ENCODE measurements around the gene BID.

BID gene

DNA sequence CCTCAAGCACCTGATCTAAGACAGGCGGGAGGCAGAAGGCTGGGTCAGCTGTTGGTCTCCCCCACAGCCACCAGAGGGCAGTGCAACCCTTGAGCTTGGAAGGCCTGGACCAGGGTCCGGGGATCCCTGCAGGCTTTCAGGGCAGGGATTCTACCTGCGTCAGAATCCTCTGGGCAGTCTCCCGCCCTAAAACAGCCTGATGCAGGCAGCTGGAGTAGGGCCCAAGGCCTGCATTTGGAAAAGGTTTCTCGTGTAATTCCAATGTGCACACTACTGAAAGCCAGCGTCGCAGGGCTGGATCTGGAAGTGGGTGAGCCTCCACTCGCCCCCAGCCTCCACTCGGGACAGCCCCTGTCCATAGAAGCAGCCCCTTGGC, 31.8 kb downstream of the BID start:
- DNase-seq (ENCODE audit: low read depth), result peak; percentile 72
- TF ChIP-seq, protein P1, sequence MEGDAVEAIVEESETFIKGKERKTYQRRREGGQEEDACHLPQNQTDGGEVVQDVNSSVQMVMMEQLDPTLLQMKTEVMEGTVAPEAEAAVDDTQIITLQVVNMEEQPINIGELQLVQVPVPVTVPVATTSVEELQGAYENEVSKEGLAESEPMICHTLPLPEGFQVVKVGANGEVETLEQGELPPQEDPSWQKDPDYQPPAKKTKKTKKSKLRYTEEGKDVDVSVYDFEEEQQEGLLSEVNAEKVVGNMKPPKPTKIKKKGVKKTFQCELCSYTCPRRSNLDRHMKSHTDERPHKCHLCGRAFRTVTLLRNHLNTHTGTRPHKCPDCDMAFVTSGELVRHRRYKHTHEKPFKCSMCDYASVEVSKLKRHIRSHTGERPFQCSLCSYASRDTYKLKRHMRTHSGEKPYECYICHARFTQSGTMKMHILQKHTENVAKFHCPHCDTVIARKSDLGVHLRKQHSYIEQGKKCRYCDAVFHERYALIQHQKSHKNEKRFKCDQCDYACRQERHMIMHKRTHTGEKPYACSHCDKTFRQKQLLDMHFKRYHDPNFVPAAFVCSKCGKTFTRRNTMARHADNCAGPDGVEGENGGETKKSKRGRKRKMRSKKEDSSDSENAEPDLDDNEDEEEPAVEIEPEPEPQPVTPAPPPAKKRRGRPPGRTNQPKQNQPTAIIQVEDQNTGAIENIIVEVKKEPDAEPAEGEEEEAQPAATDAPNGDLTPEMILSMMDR (IDR thresholded peaks at IDR 0.05; ENCODE audit: insufficient read depth, low read depth, low read length, missing control alignments), result peak; percentile 82
- H3K4me3 ChIP-seq (ENCODE audit: low read length), result no peak overlapping the region

DNA sequence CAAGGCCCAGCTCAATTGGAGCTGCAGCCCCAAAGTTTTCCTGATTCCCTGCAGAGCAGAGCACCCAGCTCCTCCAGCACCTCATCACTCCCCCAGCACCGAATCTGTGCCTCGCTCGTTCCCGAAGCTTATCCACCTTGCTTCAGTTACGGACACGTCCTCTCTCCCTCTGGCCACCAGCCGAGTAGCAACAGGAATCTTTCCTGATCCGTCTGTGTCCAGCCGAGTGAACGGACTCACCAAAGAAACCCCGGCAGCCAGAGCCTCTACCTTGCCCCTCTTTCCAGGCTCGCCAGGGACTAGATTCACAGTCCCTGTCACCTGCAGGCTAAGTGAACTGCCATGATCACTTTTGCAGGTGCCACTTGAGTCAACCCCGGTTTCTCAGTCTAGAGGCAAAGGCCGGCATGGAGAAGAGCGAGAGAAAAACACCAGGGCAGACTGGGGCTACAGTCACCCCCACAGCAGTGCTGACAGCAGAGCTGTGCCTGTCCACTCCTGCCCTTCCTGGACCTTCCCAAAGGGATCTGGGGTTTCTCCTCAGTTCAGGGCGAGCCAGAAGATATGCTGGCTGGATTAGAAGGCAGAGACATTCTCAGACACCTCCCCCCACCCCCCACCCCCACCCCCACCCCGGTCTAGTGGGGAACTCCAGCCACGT, 32.3 kb downstream of the BID start:
- TF ChIP-seq, protein P1 (IDR thresholded peaks at IDR 0.05; ENCODE audit: insufficient read depth, low read depth, low read length, missing control alignments), result no peak

DNA sequence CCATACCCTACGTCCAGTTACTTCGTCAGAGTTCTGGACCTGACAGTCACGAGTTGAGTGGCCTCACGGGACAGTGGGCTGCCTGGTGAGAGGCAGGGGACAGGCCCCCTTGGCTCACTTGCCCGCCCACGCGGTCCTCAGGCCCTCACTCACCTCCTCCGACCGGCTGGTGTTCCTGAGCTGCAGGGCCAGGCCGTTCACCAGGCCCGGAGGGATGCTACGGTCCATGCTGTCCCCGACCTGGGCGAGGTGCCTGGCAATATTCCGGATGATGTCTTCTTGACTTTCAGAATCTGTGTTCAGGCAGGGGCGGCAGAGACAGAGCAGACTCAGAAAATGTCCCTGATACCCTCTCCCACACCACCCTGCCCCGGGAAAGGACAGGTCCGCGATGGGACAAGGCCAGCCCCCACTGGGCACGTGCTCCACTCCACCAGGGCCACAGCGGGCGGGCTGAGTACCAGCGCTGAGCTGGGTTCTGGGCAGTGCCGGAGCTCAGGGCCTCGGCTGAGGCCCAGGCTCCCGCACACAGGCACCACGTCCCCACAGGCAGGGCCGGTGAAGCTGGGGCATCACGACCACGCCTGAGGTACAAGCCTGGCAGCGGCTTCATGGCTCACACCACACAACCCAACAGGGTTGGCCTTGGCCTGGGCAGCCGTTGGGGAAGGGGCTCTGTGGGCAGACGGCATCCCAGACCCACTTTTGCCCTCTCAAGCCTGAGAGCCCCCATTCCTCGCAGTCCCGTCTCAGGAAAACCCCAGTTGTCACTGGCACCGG, 34.9 kb downstream of the BID start:
- no peak for DNase-seq (ENCODE audit: low read depth)
- no peak overlapping the region for H3K4me3 ChIP-seq (ENCODE audit: low read length)
- TF ChIP-seq, protein P1 (IDR thresholded peaks at IDR 0.05; ENCODE audit: insufficient read depth, low read depth, low read length, missing control alignments), result no peak

More for the DNA sequence above, 32.3 kb downstream of the BID start:
- no peak overlapping the region for H3K4me3 ChIP-seq (ENCODE audit: low read length)
- no peak for DNase-seq (ENCODE audit: low read depth)

DNA sequence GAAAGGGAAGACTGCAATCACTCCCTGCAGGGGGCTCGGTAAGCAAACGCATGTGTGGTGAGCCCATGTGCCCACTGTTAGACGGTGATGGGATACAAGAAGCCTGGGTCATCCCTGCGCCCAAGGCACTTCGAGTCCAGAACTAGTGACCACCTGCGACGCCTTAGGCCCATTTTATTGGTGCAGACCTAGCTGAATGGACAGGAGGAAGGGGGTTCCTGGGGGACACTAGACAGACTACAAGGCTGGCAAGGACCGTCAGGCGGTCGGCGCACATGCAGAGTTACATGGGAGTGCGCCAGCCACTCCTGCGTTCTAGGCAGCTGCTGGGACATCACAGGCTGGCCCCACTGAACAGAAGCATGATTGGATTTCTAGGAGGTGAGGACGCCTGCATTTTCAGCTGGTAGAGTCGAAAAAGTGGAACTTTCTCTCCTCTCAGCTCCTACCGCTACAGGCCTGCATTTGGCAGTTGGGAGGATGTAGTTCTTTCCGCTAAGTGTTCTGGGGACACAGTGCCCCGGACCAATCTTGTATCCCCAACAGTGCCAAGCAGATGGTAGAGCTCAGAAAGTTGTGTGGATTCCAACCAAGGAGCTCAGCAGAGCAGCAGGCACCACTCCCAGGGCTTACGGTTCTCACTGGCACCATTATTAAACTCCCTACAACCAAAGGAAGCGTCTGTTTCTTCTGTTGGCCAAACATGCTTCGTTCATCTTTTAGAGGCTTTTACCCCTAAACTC, 35.7 kb downstream of the BID start:
- no peak for DNase-seq (ENCODE audit: low read depth)
- H3K4me3 ChIP-seq (ENCODE audit: low read length), result no peak overlapping the region
- TF ChIP-seq, protein P1 (IDR thresholded peaks at IDR 0.05; ENCODE audit: insufficient read depth, low read depth, low read length, missing control alignments), result no peak

DNA sequence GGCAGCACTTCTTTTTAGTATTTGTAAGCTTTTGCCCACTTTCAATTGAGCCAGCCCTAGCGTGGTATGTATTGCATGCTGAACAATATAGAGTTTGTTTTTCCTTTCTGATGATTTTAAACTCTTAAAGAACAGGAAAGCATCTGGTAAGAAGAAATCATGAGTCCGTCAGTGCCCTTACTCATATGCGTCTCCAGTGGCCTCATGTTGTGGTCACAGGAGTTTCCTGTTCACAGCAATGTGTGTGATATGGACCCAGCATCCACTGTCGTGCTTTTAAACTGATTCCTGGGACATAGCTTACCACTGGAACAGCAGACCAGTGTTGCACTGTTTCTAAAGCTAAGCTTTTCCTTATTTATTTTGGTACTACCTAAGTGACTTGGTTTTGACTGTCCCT, 40.1 kb downstream of the BID start:
- no peak overlapping the region for H3K4me3 ChIP-seq (ENCODE audit: low read length)
- DNase-seq (ENCODE audit: low read depth), result no peak
- TF ChIP-seq, protein P1 (IDR thresholded peaks at IDR 0.05; ENCODE audit: insufficient read depth, low read depth, low read length, missing control alignments), result no peak

DNA sequence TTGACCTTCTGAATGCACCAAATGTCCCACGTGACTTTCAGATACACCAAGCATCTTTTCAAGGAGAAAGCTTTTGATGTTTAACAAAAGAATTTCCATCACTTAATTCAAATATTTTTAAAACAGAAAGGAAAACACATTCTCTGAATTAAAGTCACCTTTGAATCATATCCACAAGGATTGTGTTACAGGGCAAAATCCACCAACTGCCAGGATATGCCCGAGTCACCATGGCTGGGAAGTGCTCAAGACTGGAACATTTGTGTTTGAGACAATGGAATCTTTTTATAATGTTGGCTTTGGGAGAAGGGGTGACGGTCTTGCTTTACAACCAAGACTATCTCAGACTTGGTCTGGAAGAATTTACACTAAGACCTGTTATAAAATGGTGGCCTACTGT, 40.8 kb downstream of the BID start:
- DNase-seq (ENCODE audit: low read depth), result no peak
- TF ChIP-seq, protein P1 (IDR thresholded peaks at IDR 0.05; ENCODE audit: insufficient read depth, low read depth, low read length, missing control alignments), result no peak
- no peak overlapping the region for H3K4me3 ChIP-seq (ENCODE audit: low read length)
